ENCODE data around the gene BARD1.

GRCh38 chr2:214740867-214741395 is 68.6 kb downstream of the BARD1 start:
- TF ChIP-seq ESRRA (CRISPR knock-in tag; IDR thresholded peaks at IDR 0.05; ENCODE audit: borderline replicate concordance) (no peak), FOXP1 (CRISPR knock-in tag; IDR thresholded peaks at IDR 0.05; ENCODE audit: borderline replicate concordance) (no peak)

All from WTC11 (cell line).